H9 (cell line): Measurements from ENCODE around the gene GBP3. TPM values are rescaled to one million over a fixed set of nuclear protein-coding genes. Genes with fewer than 3 reads are reported as not detected.

Source experiments
- DNase-seq: peaks from one replicate; pipeline ENCODE4 v3.0.0-alpha.2; 2017
- H2AFZ ChIP-seq: one replicate; pipeline ENCODE4 v1.6.1; 2013; ENCODE audit warnings: mild to moderate bottlenecking, low read length, control low read depth, moderate library complexity
- H2AK5ac ChIP-seq: 2 replicates; pipeline ENCODE4 v1.6.1; 2013; ENCODE audit warnings: low read length, control low read depth, mixed read lengths; ENCODE audit not compliant: insufficient read length
- H2BK120ac ChIP-seq: one replicate; pipeline ENCODE4 v1.6.1; 2013; ENCODE audit warnings: low read depth, mild to moderate bottlenecking, low read length, control low read depth, inconsistent platforms; ENCODE audit not compliant: poor library complexity, severe bottlenecking
- H2BK12ac ChIP-seq: 2 replicates; pipeline ENCODE4 v1.6.1; 2013; ENCODE audit warnings: low read length, control low read depth, mixed read lengths, low read depth; ENCODE audit not compliant: insufficient read length
- H2BK15ac ChIP-seq: 2 replicates; pipeline ENCODE4 v1.6.1; 2013; ENCODE audit warnings: low read depth, low read length, control low read depth
- H2BK20ac ChIP-seq: one replicate; pipeline ENCODE4 v1.6.1; 2013; ENCODE audit warnings: low read depth, mild to moderate bottlenecking, low read length, control low read depth, inconsistent platforms; ENCODE audit not compliant: poor library complexity, severe bottlenecking
- H2BK5ac ChIP-seq: 2 replicates; pipeline ENCODE4 v1.6.1; 2013; ENCODE audit warnings: low read length, control low read depth, mixed read lengths; ENCODE audit not compliant: insufficient read length
- H3K14ac ChIP-seq: 2 replicates; pipeline ENCODE4 v1.6.1; 2013; ENCODE audit warnings: low read length, control low read depth; ENCODE audit not compliant: insufficient read depth
- H3K18ac ChIP-seq: 2 replicates; pipeline ENCODE4 v1.6.1; 2013; ENCODE audit warnings: low read depth, mild to moderate bottlenecking, mixed read lengths, low read length, control low read depth; ENCODE audit not compliant: insufficient read length
- H3K23ac ChIP-seq: 2 replicates; pipeline ENCODE4 v1.6.1; 2013; ENCODE audit warnings: low read length, control low read depth, mixed read lengths, low read depth; ENCODE audit not compliant: insufficient read length
- H3K23me2 ChIP-seq: 2 replicates; pipeline ENCODE4 v1.6.1; 2013; ENCODE audit warnings: low read depth, mild to moderate bottlenecking, mixed read lengths, low read length, control low read depth; ENCODE audit not compliant: insufficient read length, poor library complexity, severe bottlenecking
- H3K27ac ChIP-seq: 2 replicates; pipeline ENCODE4 v1.5.1; 2013; ENCODE audit warnings: low read length, control low read depth, mixed read lengths, low read depth; ENCODE audit not compliant: insufficient read length
- H3K27me3 ChIP-seq: 2 replicates; pipeline ENCODE4 v1.6.1; 2013; ENCODE audit warnings: low read length, control low read depth, inconsistent platforms; ENCODE audit not compliant: insufficient read depth
- H3K4ac ChIP-seq: 2 replicates; pipeline ENCODE4 v1.6.1; 2013; ENCODE audit warnings: low read depth, mild to moderate bottlenecking, control low read depth, inconsistent platforms, low read length, moderate library complexity
- H3K4me1 ChIP-seq: 2 replicates; pipeline ENCODE4 v1.6.1; 2013; ENCODE audit warnings: low read length, control low read depth, inconsistent platforms; ENCODE audit not compliant: insufficient read depth
- H3K4me2 ChIP-seq: 2 replicates; pipeline ENCODE4 v1.6.1; 2013; ENCODE audit warnings: low read length, control low read depth, mixed read lengths; ENCODE audit not compliant: insufficient read length, insufficient read depth
- H3K56ac ChIP-seq: 2 replicates; pipeline ENCODE4 v1.6.1; 2013; ENCODE audit warnings: low read depth, mild to moderate bottlenecking, mixed read lengths, low read length, control low read depth; ENCODE audit not compliant: insufficient read length
- H3K79me1 ChIP-seq: 2 replicates; pipeline ENCODE4 v1.6.1; 2013; ENCODE audit warnings: low read depth, mild to moderate bottlenecking, moderate library complexity, low read length, control low read depth, inconsistent platforms; ENCODE audit not compliant: insufficient read depth, poor library complexity, severe bottlenecking
- H3K79me2 ChIP-seq: 2 replicates; pipeline ENCODE4 v1.6.1; 2013; ENCODE audit warnings: low read length, control low read depth, inconsistent platforms; ENCODE audit not compliant: insufficient read depth
- H3K9ac ChIP-seq: 2 replicates; pipeline ENCODE4 v1.6.1; 2013; ENCODE audit warnings: low read length, control low read depth, mixed read lengths; ENCODE audit not compliant: insufficient read length; ENCODE audit errors: extremely low read depth
- H3K9me3 ChIP-seq: one replicate; pipeline ENCODE4 v1.6.1; 2013; ENCODE audit warnings: low read depth, low read length, inconsistent platforms; ENCODE audit not compliant: control insufficient read depth
- H3T11ph ChIP-seq: one replicate; pipeline ENCODE4 v1.6.1; 2013; ENCODE audit warnings: mild to moderate bottlenecking, low read length, control low read depth, inconsistent platforms
- H4K20me1 ChIP-seq: one replicate; pipeline ENCODE4 v1.6.1; 2013; ENCODE audit not compliant: control insufficient read depth, insufficient read length, insufficient read depth
- H4K5ac ChIP-seq: 2 replicates; pipeline ENCODE4 v1.6.1; 2013; ENCODE audit warnings: low read depth, mild to moderate bottlenecking, mixed read lengths, low read length, control low read depth; ENCODE audit not compliant: insufficient read length
- H4K8ac ChIP-seq: replicated peaks from 2 replicates; pipeline ENCODE4 v1.6.1; 2013; ENCODE audit warnings: low read length, control low read depth, mixed read lengths, low read depth; ENCODE audit not compliant: insufficient read length
- H4K91ac ChIP-seq: 2 replicates; pipeline ENCODE4 v1.6.1; 2013; ENCODE audit warnings: low read depth, mild to moderate bottlenecking, moderate library complexity, mixed read lengths, low read length, control low read depth; ENCODE audit not compliant: insufficient read length
- H3K27ac Mint-ChIP-seq, 3 experiments: 2 replicates in 2 of 3; 3 replicates in 1 of 3; pipeline ENCODE4 v1.8.0; 2020 to 2021; ENCODE audit warnings: mixed read lengths in 3 of 3, mild to moderate bottlenecking in 1 of 3, moderate library complexity in 1 of 3
- H3K27me3 Mint-ChIP-seq: 2 replicates; pipeline ENCODE4 v1.8.0; 2021; ENCODE audit warnings: low read depth, mild to moderate bottlenecking, moderate library complexity, mixed read lengths
- H3K36me3 Mint-ChIP-seq, 3 experiments: 2 replicates in 2 of 3; 3 replicates in 1 of 3; pipeline ENCODE4 v1.8.0; 2020 to 2021; ENCODE audit warnings: low read depth in 3 of 3, mixed read lengths in 3 of 3; ENCODE audit not compliant: insufficient read depth in 1 of 3
- H3K4me1 Mint-ChIP-seq, 2 experiments: 2 replicates each; pipeline ENCODE4 v1.8.0; 2020; ENCODE audit warnings: mixed read lengths in 2 of 2
- H3K4me3 Mint-ChIP-seq, 2 experiments: 2 replicates in 1 of 2; 3 replicates in 1 of 2; pipeline ENCODE4 v1.8.0; 2020 to 2021; ENCODE audit warnings: mild to moderate bottlenecking in 2 of 2, mixed read lengths in 2 of 2, moderate library complexity in 1 of 2
- H3K9me3 Mint-ChIP-seq, 2 experiments: 2 replicates in 1 of 2; 3 replicates in 1 of 2; pipeline ENCODE4 v1.8.0; 2020; ENCODE audit warnings: mild to moderate bottlenecking in 2 of 2, mixed read lengths in 2 of 2, moderate library complexity in 1 of 2
- CTCF ChIP-seq: fragments of 200-600 bp; sonication (generic); conservative IDR thresholded peaks from 3 replicates; pipeline ENCODE4 v1.8.0; 2021; ENCODE audit warnings: antibody characterized with exemption, mild to moderate bottlenecking
- WGBS: extraction: QIAGEN DNeasy Blood & Tissue Kit; methylation state at CpG from one replicate; pipeline ENCODE4 v1.1.7; 2013; ENCODE audit warnings: missing lambda C conversion rate, low lambda C conversion rate, mixed read lengths; ENCODE audit not compliant: insufficient read length; ENCODE audit errors: extremely low coverage; 5-methylcytosine and 5-hydroxymethylcytosine counted together
- total RNA-seq: library from RNA; stranded (reverse); gene quantifications from 2 replicates; pipeline ENCODE4 v1.2.1, GENCODE V29; 2021

Gene GBP3
- total RNA-seq, 1 experiment from 2014 or later = not detected

GRCh38 chr1:88984569-88984968 lies 38.1 kb downstream of the GBP3 start:
- Histone ChIP-seq H3K9ac (no peak overlapping the region), H3K27ac (no peak overlapping the region), H2BK15ac (no peak overlapping the region), H2BK12ac (no peak overlapping the region), H4K20me1 (peaks cover 3% of the 10 kb centered on the region), H3K27me3 (no peaks in the 10 kb centered on the region), H3K4me1 (no peaks in the 10 kb centered on the region; the same call in 1 of the 2 replicates), H2BK120ac (no peak overlapping the region), H2AFZ (no peak overlapping the region), H2BK20ac (no peak overlapping the region), H3K23ac (no peak overlapping the region), H3K14ac (no peak overlapping the region), H3K79me2 (peaks cover 19% of the 10 kb centered on the region; the same call in 1 of the 2 replicates), H2BK5ac (no peak overlapping the region), H3K79me1 (peaks cover 16% of the 10 kb centered on the region), H4K8ac (no peak overlapping the region), H2AK5ac (no peak overlapping the region), H3T11ph (no peak overlapping the region), H3K9me3 (no peaks in the 10 kb centered on the region), H3K18ac (no peak overlapping the region), H4K5ac (no peak overlapping the region), H3K4ac (no peak overlapping the region), H3K56ac (no peak overlapping the region), H3K23me2 (no peaks in the 10 kb centered on the region), H3K4me2 (no peak overlapping the region), H4K91ac (no peak overlapping the region)
- no CpG with 5 or more reads among the region's 1 CpG for WGBS
- peak overlapping the region in 1 of 3 experiments; percentile 91; a peak in 2 of 7 replicates for H3K27ac Mint-ChIP-seq
- peaks cover 27 to 50% (median 45%) of the 10 kb centered on the region in 3 experiments for H3K36me3 Mint-ChIP-seq
- no peak overlapping the region for H3K4me3 Mint-ChIP-seq
- DNase-seq = no peak
- TF ChIP-seq CTCF = no peak
- peaks cover 0 to 19% of the 10 kb centered on the region in 2 experiments; a peak in 2 of 4 replicates for H3K4me1 Mint-ChIP-seq
- H3K27me3 Mint-ChIP-seq = no peaks in the 10 kb centered on the region
- H3K9me3 Mint-ChIP-seq = no peaks in the 10 kb centered on the region
